Mesendoderm (in vitro differentiated cells): Measurements from ENCODE around the gene LKAAEAR1. TPM values are rescaled to one million over a fixed set of nuclear protein-coding genes. Genes with fewer than 3 reads are reported as not detected.

Experiments used
- DNase-seq: peaks from one replicate; pipeline ENCODE4 v3.0.0; 2013
- H2AK5ac ChIP-seq: 2 replicates; pipeline ENCODE4 v1.6.1; 2013; ENCODE audit warnings: low read length, inconsistent platforms
- H2BK120ac ChIP-seq: 2 replicates; pipeline ENCODE4 v1.6.1; 2013; ENCODE audit warnings: low read depth, mild to moderate bottlenecking, low read length, moderate library complexity, mixed read lengths
- H2BK15ac ChIP-seq: replicated peaks from 2 replicates; pipeline ENCODE4 v1.6.1; 2013; ENCODE audit warnings: low read depth, mild to moderate bottlenecking, moderate library complexity
- H2BK5ac ChIP-seq: 2 replicates; pipeline ENCODE4 v1.6.1; 2013; ENCODE audit warnings: low read length, inconsistent platforms
- H3K18ac ChIP-seq: 2 replicates; pipeline ENCODE4 v1.6.1; 2013; ENCODE audit warnings: mild to moderate bottlenecking, low read length, mixed read lengths
- H3K23ac ChIP-seq: one replicate; pipeline ENCODE4 v1.6.1; 2013; ENCODE audit warnings: low read length
- H3K27ac ChIP-seq: 2 replicates; pipeline ENCODE4 v1.5.1; 2013; ENCODE audit warnings: low read depth, mild to moderate bottlenecking, inconsistent platforms, low read length, moderate library complexity
- H3K27me3 ChIP-seq: 2 replicates; pipeline ENCODE4 v1.6.1; 2013; ENCODE audit warnings: low read length, control low read depth, mild to moderate bottlenecking, inconsistent platforms; ENCODE audit not compliant: insufficient read depth, poor library complexity
- H3K36me3 ChIP-seq: 2 replicates; pipeline ENCODE4 v1.6.1; 2013; ENCODE audit warnings: low read length, inconsistent platforms; ENCODE audit not compliant: control insufficient read depth, insufficient read depth
- H3K4ac ChIP-seq: one replicate; pipeline ENCODE4 v1.6.1; 2013; ENCODE audit warnings: low read depth, mild to moderate bottlenecking, low read length, moderate library complexity
- H3K4me1 ChIP-seq: 2 replicates; pipeline ENCODE4 v1.6.1; 2013; ENCODE audit warnings: low read depth, low read length, inconsistent platforms; ENCODE audit not compliant: control insufficient read depth
- H3K4me2 ChIP-seq: 2 replicates; pipeline ENCODE4 v1.6.1; 2013; ENCODE audit warnings: low read length
- H3K4me3 ChIP-seq: 2 replicates; pipeline ENCODE4 v1.5.1; 2013; ENCODE audit warnings: mild to moderate bottlenecking, low read length
- H3K56ac ChIP-seq: one replicate; pipeline ENCODE4 v1.6.1; 2013; ENCODE audit warnings: low read length
- H3K79me1 ChIP-seq: 2 replicates; pipeline ENCODE4 v1.6.1; 2013; ENCODE audit warnings: low read length, inconsistent platforms
- H3K79me2 ChIP-seq: 2 replicates; pipeline ENCODE4 v1.6.1; 2013; ENCODE audit warnings: mild to moderate bottlenecking, low read length; ENCODE audit not compliant: control insufficient read depth, insufficient read depth
- H3K9ac ChIP-seq: 2 replicates; pipeline ENCODE4 v1.6.1; 2013; ENCODE audit warnings: low read length, inconsistent platforms
- H4K5ac ChIP-seq: one replicate; pipeline ENCODE4 v1.6.1; 2013; ENCODE audit warnings: low read length
- H4K8ac ChIP-seq: one replicate; pipeline ENCODE4 v1.6.1; 2013; ENCODE audit warnings: low read depth, mild to moderate bottlenecking, control low read depth, low read length, moderate library complexity
- WGBS: extraction: QIAGEN DNeasy Blood & Tissue Kit; methylation state at CpG from one replicate; pipeline ENCODE4 v1.1.7; 2013; ENCODE audit warnings: low lambda C conversion rate, missing lambda C conversion rate; ENCODE audit not compliant: insufficient coverage; ENCODE audit errors: extremely low coverage; 5-methylcytosine and 5-hydroxymethylcytosine counted together
- polyA plus RNA-seq, 2 experiments: library from polyadenylated mRNA; stranded (reverse); fragments of 200-250 nt; gene quantifications; one replicate each; pipeline ENCODE4 v1.2.3, GENCODE V29; 2013

Gene LKAAEAR1, protein sequence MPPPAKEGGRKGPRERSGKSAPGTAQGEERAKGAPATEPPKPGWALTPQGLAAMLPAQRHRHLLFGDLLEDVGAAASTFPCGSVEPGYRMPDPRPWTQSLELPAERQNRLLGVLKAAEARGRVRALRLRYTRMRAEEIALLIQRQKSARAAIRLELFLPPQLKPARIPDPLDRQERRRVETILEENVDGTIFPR
- polyA plus RNA-seq (2013, experiment 1 of 2) = 0.14 TPM
- polyA plus RNA-seq (2013, experiment 2 of 2) = 0.04 TPM

DNA sequence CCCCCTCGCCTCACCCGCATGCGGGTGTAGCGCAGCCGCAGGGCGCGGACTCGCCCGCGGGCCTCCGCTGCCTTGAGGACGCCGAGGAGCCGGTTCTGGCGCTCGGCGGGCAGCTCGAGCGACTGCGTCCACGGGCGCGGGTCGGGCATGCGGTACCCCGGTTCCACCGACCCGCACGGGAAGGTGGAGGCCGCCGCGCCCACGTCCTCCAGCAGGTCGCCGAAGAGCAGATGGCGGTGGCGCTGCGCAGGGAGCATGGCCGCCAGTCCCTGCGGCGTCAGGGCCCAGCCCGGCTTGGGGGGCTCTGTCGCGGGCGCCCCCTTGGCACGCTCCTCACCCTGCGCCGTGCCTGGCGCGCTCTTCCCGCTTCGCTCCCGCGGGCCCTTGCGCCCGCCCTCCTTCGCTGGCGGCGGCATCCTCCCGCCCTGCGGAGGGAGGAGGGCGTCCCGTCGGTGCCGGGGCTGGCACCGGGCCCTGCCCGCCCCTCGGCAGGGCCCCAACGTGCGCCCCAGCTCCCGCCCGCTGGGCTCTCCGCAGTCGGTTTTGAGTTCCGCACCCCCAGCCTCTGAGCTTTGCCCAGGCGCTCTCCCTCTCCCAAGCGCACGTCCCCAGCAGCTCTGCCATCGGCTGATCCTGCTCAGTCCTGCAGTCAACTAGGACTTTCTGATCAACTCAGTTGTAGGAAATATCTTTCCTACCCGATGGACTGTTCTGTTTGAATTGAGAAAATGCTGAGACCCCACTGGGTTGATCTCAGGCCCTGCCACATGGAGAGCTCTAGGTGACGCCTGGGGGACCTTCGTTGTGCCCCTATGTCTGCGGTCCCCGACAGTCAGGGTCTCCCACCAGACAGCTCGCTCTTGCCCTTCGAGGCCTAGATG is at the start of gene LKAAEAR1:
TSS of gene LKAAEAR1 (minus strand) at position 595 of the 881 bp plus-strand sequence. CDS start at position 416, 179 bp downstream.
- H4K5ac ChIP-seq = no peak within 1 kb of the TSS
- no peak within 1 kb of the TSS for H4K8ac ChIP-seq
- peak within 1 kb of the TSS; percentile 72 for H3K9ac ChIP-seq
- H3K23ac ChIP-seq = peak within 1 kb of the TSS; percentile 24
- no peak within 1 kb of the TSS for H2BK120ac ChIP-seq
- DNase-seq = no peak
- H3K79me2 ChIP-seq = no peaks in the 10 kb centered on the region
- H3K4me2 ChIP-seq = peak within 1 kb of the TSS; percentile 84
- peaks cover 19% of the 10 kb centered on the region for H3K27me3 ChIP-seq
- H3K56ac ChIP-seq = peak within 1 kb of the TSS; percentile 88
- H3K36me3 ChIP-seq = no peaks in the 10 kb centered on the region
- H2AK5ac ChIP-seq = no peak within 1 kb of the TSS
- no peaks in the 10 kb centered on the region for H3K79me1 ChIP-seq
- no peak within 1 kb of the TSS for H3K18ac ChIP-seq
- no CpG with 5 or more reads among the region's 86 CpGs for WGBS
- H3K4ac ChIP-seq = no peak within 1 kb of the TSS
- H3K27ac ChIP-seq = no peak within 1 kb of the TSS
- no peak within 1 kb of the TSS for H2BK15ac ChIP-seq
- no peak within 1 kb of the TSS for H2BK5ac ChIP-seq
- H3K4me1 ChIP-seq = no peaks in the 10 kb centered on the region
- H3K4me3 ChIP-seq = peak within 1 kb of the TSS; percentile 25

DNA sequence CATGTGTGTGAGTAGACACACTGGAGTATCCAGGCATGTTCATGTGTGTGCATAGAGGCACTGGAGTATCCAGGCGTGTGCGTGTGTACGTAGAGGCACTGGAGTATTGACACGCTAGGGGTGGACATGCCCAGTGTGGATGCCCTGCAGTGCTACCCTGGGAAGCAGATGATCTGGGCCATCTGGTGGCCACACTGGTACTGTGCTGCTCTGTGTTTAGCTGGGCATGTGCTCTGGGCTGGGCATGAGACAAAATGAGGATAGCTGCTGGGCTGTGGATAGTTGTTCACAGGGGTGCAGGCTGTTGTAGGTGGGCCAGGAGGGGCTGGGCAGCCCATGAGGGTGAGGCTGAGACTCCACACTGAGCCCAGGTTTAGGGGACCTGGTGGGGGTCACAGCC is 47.2 kb upstream of the LKAAEAR1 start:
- no peaks in the 10 kb centered on the region for H3K79me1 ChIP-seq
- DNase-seq = no peak
- H2BK5ac ChIP-seq = no peak overlapping the region
- H3K23ac ChIP-seq = no peak overlapping the region
- no peak overlapping the region for H3K56ac ChIP-seq
- no peaks in the 10 kb centered on the region for H3K36me3 ChIP-seq
- H2BK15ac ChIP-seq = no peak overlapping the region
- no peak overlapping the region for H2BK120ac ChIP-seq
- no CpG with 5 or more reads among the region's 4 CpGs for WGBS
- H3K4ac ChIP-seq = no peak overlapping the region
- no peak overlapping the region for H3K4me3 ChIP-seq
- H3K4me1 ChIP-seq = no peaks in the 10 kb centered on the region
- no peak overlapping the region for H3K9ac ChIP-seq
- no peak overlapping the region for H3K18ac ChIP-seq
- H3K79me2 ChIP-seq = no peaks in the 10 kb centered on the region
- no peak overlapping the region for H2AK5ac ChIP-seq
- no peak overlapping the region for H3K27ac ChIP-seq
- H3K4me2 ChIP-seq = no peak overlapping the region
- no peaks in the 10 kb centered on the region for H3K27me3 ChIP-seq
- no peak overlapping the region for H4K5ac ChIP-seq
- H4K8ac ChIP-seq = no peak overlapping the region

DNA sequence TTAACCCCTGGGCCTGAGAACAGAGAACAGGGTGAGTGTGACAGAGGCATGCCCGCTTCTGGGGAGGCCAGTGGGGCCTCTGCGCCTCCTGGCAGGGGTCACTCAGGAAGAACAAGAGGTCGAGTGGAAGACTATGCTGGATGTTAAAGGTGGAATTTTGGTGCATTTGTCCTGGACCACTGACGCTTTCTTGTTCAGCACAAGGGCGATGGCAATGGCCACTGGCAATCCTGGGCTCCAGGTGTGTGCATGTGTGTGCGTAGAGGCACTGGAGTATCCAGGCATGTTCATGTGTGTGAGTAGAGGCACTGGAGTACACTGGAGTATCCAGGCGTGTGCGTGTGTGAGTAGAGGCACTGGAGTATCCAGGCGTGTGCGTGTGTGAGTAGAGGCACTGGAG is 46.7 kb upstream of the LKAAEAR1 start:
- DNase-seq = no peak
- no peak overlapping the region for H3K4ac ChIP-seq
- no peaks in the 10 kb centered on the region for H3K27me3 ChIP-seq
- H4K8ac ChIP-seq = no peak overlapping the region
- H3K4me1 ChIP-seq = no peaks in the 10 kb centered on the region
- H2AK5ac ChIP-seq = no peak overlapping the region
- no peak overlapping the region for H2BK15ac ChIP-seq
- no peak overlapping the region for H3K56ac ChIP-seq
- no peaks in the 10 kb centered on the region for H3K36me3 ChIP-seq
- H3K23ac ChIP-seq = no peak overlapping the region
- no peak overlapping the region for H4K5ac ChIP-seq
- H3K4me2 ChIP-seq = no peak overlapping the region
- no peak overlapping the region for H3K18ac ChIP-seq
- no peaks in the 10 kb centered on the region for H3K79me2 ChIP-seq
- no peak overlapping the region for H2BK120ac ChIP-seq
- no peak overlapping the region for H3K4me3 ChIP-seq
- H3K79me1 ChIP-seq = no peaks in the 10 kb centered on the region
- H3K9ac ChIP-seq = no peak overlapping the region
- no CpG with 5 or more reads among the region's 10 CpGs for WGBS
- H2BK5ac ChIP-seq = no peak overlapping the region
- H3K27ac ChIP-seq = no peak overlapping the region

DNA sequence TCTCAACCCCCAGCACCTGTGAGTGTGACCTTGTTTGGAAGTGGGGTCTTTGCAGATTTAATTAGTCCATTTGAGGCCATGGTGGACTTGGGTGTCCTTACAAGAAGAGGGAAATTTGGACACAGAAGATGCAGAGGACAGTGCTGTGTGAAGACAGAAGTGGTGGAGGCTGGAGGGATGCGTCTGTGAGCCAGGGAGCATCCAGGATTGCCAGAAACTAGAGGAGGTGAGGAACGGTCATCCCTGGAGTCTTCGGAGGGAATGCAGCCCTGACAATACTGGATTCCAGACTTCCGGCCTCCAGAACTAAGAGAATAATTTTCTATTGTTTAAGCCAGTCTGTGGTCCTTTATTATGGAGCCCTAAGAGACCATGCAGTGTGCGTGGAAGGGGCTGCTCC is 46.1 kb upstream of the LKAAEAR1 start:
- no peaks in the 10 kb centered on the region for H3K4me1 ChIP-seq
- H3K36me3 ChIP-seq = no peaks in the 10 kb centered on the region
- no peak overlapping the region for H4K8ac ChIP-seq
- H3K4me3 ChIP-seq = no peak overlapping the region
- no peak overlapping the region for H3K4me2 ChIP-seq
- H2BK5ac ChIP-seq = no peak overlapping the region
- H3K27me3 ChIP-seq = no peaks in the 10 kb centered on the region
- H4K5ac ChIP-seq = no peak overlapping the region
- WGBS = no CpG with 5 or more reads among the region's 5 CpGs
- H3K79me1 ChIP-seq = no peaks in the 10 kb centered on the region
- no peak overlapping the region for H3K56ac ChIP-seq
- H3K27ac ChIP-seq = no peak overlapping the region
- DNase-seq = no peak
- no peak overlapping the region for H2BK15ac ChIP-seq
- no peaks in the 10 kb centered on the region for H3K79me2 ChIP-seq
- H3K23ac ChIP-seq = no peak overlapping the region
- H3K9ac ChIP-seq = no peak overlapping the region
- H2BK120ac ChIP-seq = no peak overlapping the region
- no peak overlapping the region for H3K4ac ChIP-seq
- H2AK5ac ChIP-seq = no peak overlapping the region
- H3K18ac ChIP-seq = no peak overlapping the region

DNA sequence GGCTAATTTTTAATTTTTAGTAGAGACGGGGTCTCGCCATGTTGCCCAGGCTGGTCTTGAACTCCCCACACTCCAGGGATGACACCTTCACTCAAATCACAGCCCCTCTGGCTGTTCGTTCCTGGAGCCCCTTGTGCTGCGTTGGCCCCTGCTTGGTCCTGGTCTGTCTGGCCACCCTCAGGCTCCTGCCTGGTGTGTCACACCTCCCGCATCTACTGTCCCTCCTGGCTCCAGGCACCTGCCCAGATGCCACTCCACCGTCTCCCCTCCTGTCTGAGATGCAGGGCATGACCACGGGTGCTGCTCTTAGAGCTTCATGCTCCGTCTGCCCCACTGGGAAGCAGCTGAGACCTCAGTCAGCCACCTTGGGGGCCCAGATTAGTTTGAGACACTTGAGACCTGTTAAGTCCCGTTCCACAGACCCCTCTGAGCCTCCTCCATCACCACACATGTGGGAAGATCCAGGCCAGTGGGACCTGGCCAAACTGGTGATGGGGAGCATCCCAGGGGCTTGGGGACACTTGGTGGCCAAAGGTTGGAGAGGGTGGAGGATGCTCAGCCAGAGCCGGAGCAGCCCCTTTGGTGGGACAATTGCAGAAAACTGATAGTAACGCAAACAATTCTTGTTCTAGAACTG is 45.1 kb upstream of the LKAAEAR1 start:
- Histone ChIP-seq H3K18ac (no peak overlapping the region), H3K27me3 (no peaks in the 10 kb centered on the region), H3K56ac (no peak overlapping the region), H3K4me2 (no peak overlapping the region), H3K9ac (no peak overlapping the region), H2BK15ac (no peak overlapping the region), H4K5ac (no peak overlapping the region), H3K23ac (no peak overlapping the region), H3K27ac (no peak overlapping the region), H3K36me3 (no peaks in the 10 kb centered on the region), H2BK5ac (no peak overlapping the region), H3K79me1 (no peaks in the 10 kb centered on the region), H2BK120ac (no peak overlapping the region), H3K4ac (no peak overlapping the region), H3K4me1 (no peaks in the 10 kb centered on the region), H4K8ac (no peak overlapping the region), H3K79me2 (no peaks in the 10 kb centered on the region), H2AK5ac (no peak overlapping the region), H3K4me3 (no peak overlapping the region)
- no CpG with 5 or more reads among the region's 11 CpGs for WGBS
- no peak for DNase-seq
